Measurements from ENCODE around the gene KMT2E.

KMT2E gene

DNA sequence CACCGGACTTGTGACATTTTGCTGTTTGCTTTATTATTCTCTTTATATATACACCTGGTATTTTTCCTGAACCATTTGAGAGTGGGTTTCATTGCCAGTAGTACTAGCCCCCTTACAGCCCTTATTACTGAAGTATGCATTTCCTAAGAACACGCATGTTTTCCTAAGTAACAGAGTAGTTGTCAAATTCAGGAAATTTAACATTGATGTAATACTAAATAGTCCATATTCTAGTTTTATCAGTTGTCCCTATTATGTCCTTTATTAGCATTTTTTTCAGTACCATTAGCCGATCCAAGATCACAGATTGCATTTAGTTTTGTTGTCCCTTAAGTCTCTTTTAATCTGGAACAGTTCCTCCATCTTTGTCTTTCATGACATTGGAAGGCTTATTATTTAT, 8.0 kb downstream of the KMT2E start:
- H3K27ac ChIP-seq (ENCODE audit: low read depth, low read length, poor library complexity, severe bottlenecking) = peak overlapping the region; percentile 4
- H3K4me1 ChIP-seq (ENCODE audit: insufficient read depth, low read length, severe bottlenecking) = peaks cover 98% of the 10 kb centered on the region
- peaks cover 100% of the 10 kb centered on the region for H3K79me2 ChIP-seq (ENCODE audit: insufficient read depth, low read length)

DNA sequence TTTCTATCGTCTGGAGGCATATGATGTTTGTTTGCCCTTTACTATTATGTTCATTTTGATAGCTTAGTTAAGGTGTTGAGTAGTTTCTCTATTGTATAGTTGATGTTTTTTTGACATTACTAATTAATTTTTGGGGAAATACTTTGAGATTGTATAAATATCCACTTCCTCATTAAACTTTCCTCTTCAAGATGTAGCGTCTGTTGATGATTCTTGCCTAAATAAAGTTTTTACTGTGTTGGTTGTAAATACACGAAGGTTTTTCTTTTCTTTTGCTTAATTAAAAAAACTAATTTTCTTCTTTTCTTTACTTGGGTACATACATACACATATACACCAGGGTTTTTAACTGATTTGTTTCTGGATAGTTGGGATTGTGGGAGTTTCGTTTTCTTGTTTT, 8.5 kb downstream of the KMT2E start:
- no peaks in the 10 kb centered on the region for H3K9me2 ChIP-seq (ENCODE audit: low read depth, low read length)
- H3K27ac ChIP-seq (ENCODE audit: low read depth, low read length, poor library complexity, severe bottlenecking) = peak overlapping the region; percentile 4
- TF ChIP-seq, protein P1, sequence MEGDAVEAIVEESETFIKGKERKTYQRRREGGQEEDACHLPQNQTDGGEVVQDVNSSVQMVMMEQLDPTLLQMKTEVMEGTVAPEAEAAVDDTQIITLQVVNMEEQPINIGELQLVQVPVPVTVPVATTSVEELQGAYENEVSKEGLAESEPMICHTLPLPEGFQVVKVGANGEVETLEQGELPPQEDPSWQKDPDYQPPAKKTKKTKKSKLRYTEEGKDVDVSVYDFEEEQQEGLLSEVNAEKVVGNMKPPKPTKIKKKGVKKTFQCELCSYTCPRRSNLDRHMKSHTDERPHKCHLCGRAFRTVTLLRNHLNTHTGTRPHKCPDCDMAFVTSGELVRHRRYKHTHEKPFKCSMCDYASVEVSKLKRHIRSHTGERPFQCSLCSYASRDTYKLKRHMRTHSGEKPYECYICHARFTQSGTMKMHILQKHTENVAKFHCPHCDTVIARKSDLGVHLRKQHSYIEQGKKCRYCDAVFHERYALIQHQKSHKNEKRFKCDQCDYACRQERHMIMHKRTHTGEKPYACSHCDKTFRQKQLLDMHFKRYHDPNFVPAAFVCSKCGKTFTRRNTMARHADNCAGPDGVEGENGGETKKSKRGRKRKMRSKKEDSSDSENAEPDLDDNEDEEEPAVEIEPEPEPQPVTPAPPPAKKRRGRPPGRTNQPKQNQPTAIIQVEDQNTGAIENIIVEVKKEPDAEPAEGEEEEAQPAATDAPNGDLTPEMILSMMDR (IDR thresholded peaks at IDR 0.05; ENCODE audit: low read length) = no peak
- TF ChIP-seq EZH2 (IDR thresholded peaks at IDR 0.05; ENCODE audit: borderline replicate concordance, low read length) = no peak
- peaks cover 98% of the 10 kb centered on the region for H3K4me1 ChIP-seq (ENCODE audit: insufficient read depth, low read length, severe bottlenecking)
- no peak overlapping the region; the same call in 1 of the 2 replicates for H3K9ac ChIP-seq (ENCODE audit: low read length)
- H2AFZ ChIP-seq (ENCODE audit: low read length) = no peak overlapping the region
- no peaks in the 10 kb centered on the region for H3K27me3 ChIP-seq (ENCODE audit: insufficient read depth, low read length)
- H3K79me2 ChIP-seq (ENCODE audit: insufficient read depth, low read length) = peaks cover 100% of the 10 kb centered on the region
- peaks cover 7% of the 10 kb centered on the region; the same call in 1 of the 2 replicates for H3K36me3 ChIP-seq (ENCODE audit: insufficient read depth, low read length)
- peak overlapping the region; percentile 44 for H3K4me3 ChIP-seq (ENCODE audit: low read depth, low read length, poor library complexity, severe bottlenecking)
- H3F3A ChIP-seq (ENCODE audit: insufficient read depth, low read length) = 0 out of 2 replicates have a peak, but pooled peaks cover 4% of the 10 kb centered on the region
- peaks cover 14% of the 10 kb centered on the region for H4K20me1 ChIP-seq (ENCODE audit: insufficient read depth, low read length)
- no peaks in the 10 kb centered on the region for H3K9me3 ChIP-seq (ENCODE audit: low read length)
- peak overlapping the region; percentile 86 for H3K4me2 ChIP-seq (ENCODE audit: low read length)

More for the DNA sequence above, 8.0 kb downstream of the KMT2E start:
- Histone ChIP-seq H3K9ac (ENCODE audit: low read length) (no peak overlapping the region; the same call in 1 of the 2 replicates), H2AFZ (ENCODE audit: low read length) (no peak overlapping the region), H4K20me1 (ENCODE audit: insufficient read depth, low read length) (peaks cover 12% of the 10 kb centered on the region; the same call in 1 of the 2 replicates), H3K4me3 (ENCODE audit: low read depth, low read length, poor library complexity, severe bottlenecking) (peak overlapping the region; percentile 44), H3F3A (ENCODE audit: insufficient read depth, low read length) (0 out of 2 replicates have a peak, but pooled peaks cover 4% of the 10 kb centered on the region), H3K9me2 (ENCODE audit: low read depth, low read length) (no peaks in the 10 kb centered on the region), H3K4me2 (ENCODE audit: low read length) (peak overlapping the region; percentile 86), H3K9me3 (ENCODE audit: low read length) (no peaks in the 10 kb centered on the region), H3K36me3 (ENCODE audit: insufficient read depth, low read length) (peaks cover 7% of the 10 kb centered on the region; the same call in 1 of the 2 replicates), H3K27me3 (ENCODE audit: insufficient read depth, low read length) (no peaks in the 10 kb centered on the region)
- no peak for TF ChIP-seq EZH2 (IDR thresholded peaks at IDR 0.05; ENCODE audit: borderline replicate concordance, low read length)
- TF ChIP-seq, protein P1 (IDR thresholded peaks at IDR 0.05; ENCODE audit: low read length) = no peak

DNA sequence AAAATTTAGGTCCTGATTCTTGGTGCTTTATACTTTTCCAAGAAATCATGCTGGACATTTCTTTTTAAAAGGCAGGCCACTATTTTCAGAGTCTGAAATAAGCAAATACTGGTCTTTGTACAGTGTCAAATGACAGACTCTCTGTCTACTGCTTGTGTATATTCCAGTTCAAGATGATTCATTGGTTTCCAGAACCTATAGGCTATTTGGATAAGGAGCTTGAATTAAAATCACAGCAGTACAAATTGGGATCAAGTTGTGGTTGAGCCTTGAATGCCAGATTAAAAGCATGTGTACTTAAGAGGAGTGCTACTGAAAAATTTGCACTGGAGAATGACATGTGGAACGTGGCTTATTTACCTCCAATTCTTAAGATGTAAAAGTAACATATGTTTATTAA, 10.7 kb downstream of the KMT2E start:
- Histone ChIP-seq H3K36me3 (ENCODE audit: insufficient read depth, low read length) (peaks cover 7% of the 10 kb centered on the region; the same call in 1 of the 2 replicates), H4K20me1 (ENCODE audit: insufficient read depth, low read length) (peaks cover 12% of the 10 kb centered on the region; the same call in 1 of the 2 replicates), H3F3A (ENCODE audit: insufficient read depth, low read length) (0 out of 2 replicates have a peak, but pooled peaks cover 4% of the 10 kb centered on the region), H3K4me3 (ENCODE audit: low read depth, low read length, poor library complexity, severe bottlenecking) (no peak overlapping the region), H2AFZ (ENCODE audit: low read length) (no peak overlapping the region), H3K27me3 (ENCODE audit: insufficient read depth, low read length) (no peaks in the 10 kb centered on the region), H3K9me2 (ENCODE audit: low read depth, low read length) (no peaks in the 10 kb centered on the region), H3K4me1 (ENCODE audit: insufficient read depth, low read length, severe bottlenecking) (peaks cover 90% of the 10 kb centered on the region), H3K79me2 (ENCODE audit: insufficient read depth, low read length) (peaks cover 100% of the 10 kb centered on the region), H3K9ac (ENCODE audit: low read length) (no peak overlapping the region), H3K9me3 (ENCODE audit: low read length) (no peaks in the 10 kb centered on the region), H3K27ac (ENCODE audit: low read depth, low read length, poor library complexity, severe bottlenecking) (peak overlapping the region; percentile 1), H3K4me2 (ENCODE audit: low read length) (0 out of 2 replicates have a peak overlapping the region, but pooled peaks have one; percentile 3)
- TF ChIP-seq EZH2 (IDR thresholded peaks at IDR 0.05; ENCODE audit: borderline replicate concordance, low read length) = no peak
- TF ChIP-seq, protein P1 (IDR thresholded peaks at IDR 0.05; ENCODE audit: low read length) = no peak
